HEK293 (cell line): ENCODE data around the gene CEBPG.

Experiments used
- CTCF ChIA-PET: fragments of 350-600 bp; formaldehyde crosslinking; extraction: SDS; loops from one replicate; lab custom pipeline; 2021; ENCODE audit warnings: antibody characterized with exemption; lab: Yijun Ruan, JAX
- POLR2A ChIA-PET: fragments of 300-600 bp; formaldehyde crosslinking; extraction: SDS; loops from one replicate; lab custom pipeline; 2020; ENCODE audit warnings: antibody characterized with exemption, inconsistent platforms; lab: Yijun Ruan, JAX
- H3K27ac ChIP-seq: fragments of 200-500 bp; sonication (Bioruptor generic); 2 replicates; pipeline ENCODE4 v1.5.1; 2014; ENCODE audit warnings: low read depth, low read length, control low read depth, inconsistent platforms; ENCODE audit errors: extremely low read depth
- H3K36me3 ChIP-seq, 2 experiments: fragments of 200-500 bp in 1 of 2; sonication (Bioruptor generic) in 1 of 2; 1 replicate in 1 of 2; 2 replicates in 1 of 2; pipeline ENCODE4 v1.5.1; 2014 to 2017; ENCODE audit warnings: inconsistent platforms in 2 of 2, low read length in 2 of 2; ENCODE audit not compliant: control insufficient read depth in 2 of 2, insufficient read depth in 1 of 2
- H3K4me1 ChIP-seq: fragments of 200-500 bp; sonication (Bioruptor generic); 2 replicates; pipeline ENCODE4 v1.5.1; 2014; ENCODE audit warnings: mild to moderate bottlenecking, low read length, inconsistent platforms; ENCODE audit not compliant: control insufficient read depth, insufficient read depth
- H3K4me3 ChIP-seq: 2 replicates; pipeline ENCODE4 v1.5.1; 2011; ENCODE audit warnings: low read depth, mild to moderate bottlenecking, control low read depth, low read length, moderate library complexity
- H3K9me3 ChIP-seq: fragments of 200-500 bp; sonication (Bioruptor generic); 2 replicates; pipeline ENCODE4 v1.5.1; 2014; ENCODE audit warnings: low read depth, low read length, inconsistent platforms; ENCODE audit not compliant: control insufficient read depth, insufficient read depth
- BCL11B ChIP-seq: fragments of 450-650 bp; formaldehyde crosslinking; IDR thresholded peaks from 2 replicates; pipeline ENCODE4 v1.5.1; 2016; ENCODE audit warnings: low read depth, missing biosample characterization, missing genetic modification characterization
- CTCF ChIP-seq: fragments of 450-650 bp; formaldehyde crosslinking; IDR thresholded peaks from 2 replicates; pipeline ENCODE4 v1.5.1; 2016; ENCODE audit warnings: missing biosample characterization, missing genetic modification characterization
- KLF16 ChIP-seq: fragments of 450-650 bp; formaldehyde crosslinking; IDR thresholded peaks from 2 replicates; pipeline ENCODE4 v1.5.1; 2017; ENCODE audit warnings: missing biosample characterization, missing genetic modification characterization
- PRDM4 ChIP-seq: fragments of 450-650 bp; formaldehyde crosslinking; IDR thresholded peaks from 2 replicates; pipeline ENCODE4 v1.5.1; 2017; ENCODE audit warnings: missing biosample characterization, missing genetic modification characterization
- SETDB1 ChIP-seq: IDR thresholded peaks from one replicate; pipeline ENCODE4 v1.6.1; 2017; ENCODE audit warnings: mild to moderate bottlenecking, low read length, moderate library complexity, mixed read lengths; ENCODE audit not compliant: insufficient read length
- TRIM28 ChIP-seq: IDR thresholded peaks from 2 replicates; pipeline ENCODE4 v1.6.1; 2011; ENCODE audit warnings: low read length, control low read depth, borderline replicate concordance
- TSHZ1 ChIP-seq: fragments of 450-650 bp; formaldehyde crosslinking; IDR thresholded peaks from 2 replicates; pipeline ENCODE4 v1.5.1; 2016; ENCODE audit warnings: missing biosample characterization, missing genetic modification characterization, borderline replicate concordance
- YY1 ChIP-seq: fragments of 450-650 bp; formaldehyde crosslinking; IDR thresholded peaks from 2 replicates; pipeline ENCODE4 v1.5.1; 2018; ENCODE audit warnings: missing biosample characterization, missing genetic modification characterization
- ZBTB20 ChIP-seq: fragments of 450-650 bp; formaldehyde crosslinking; IDR thresholded peaks from 2 replicates; pipeline ENCODE4 v1.5.1; 2016; ENCODE audit warnings: missing biosample characterization, missing genetic modification characterization
- ZFP3 ChIP-seq: fragments of 450-650 bp; formaldehyde crosslinking; IDR thresholded peaks from 2 replicates; pipeline ENCODE4 v1.5.1; 2016; ENCODE audit warnings: low read depth, missing biosample characterization, missing genetic modification characterization
- ZNF112 ChIP-seq: fragments of 450-650 bp; formaldehyde crosslinking; IDR thresholded peaks from 2 replicates; pipeline ENCODE4 v1.5.0; 2017; ENCODE audit warnings: missing biosample characterization, missing genetic modification characterization
- ZNF169 ChIP-seq: fragments of 450-650 bp; formaldehyde crosslinking; IDR thresholded peaks from 2 replicates; pipeline ENCODE4 v1.5.1; 2016; ENCODE audit warnings: missing biosample characterization, missing genetic modification characterization
- ZNF266 ChIP-seq: fragments of 450-650 bp; formaldehyde crosslinking; IDR thresholded peaks from 2 replicates; pipeline ENCODE4 v1.5.1; 2016; ENCODE audit warnings: missing biosample characterization, missing genetic modification characterization, low read depth
- ZNF311 ChIP-seq: fragments of 450-650 bp; formaldehyde crosslinking; IDR thresholded peaks from 2 replicates; pipeline ENCODE4 v1.5.1; 2017; ENCODE audit warnings: missing biosample characterization, missing genetic modification characterization, borderline replicate concordance
- ZNF341 ChIP-seq: fragments of 450-650 bp; formaldehyde crosslinking; IDR thresholded peaks from 2 replicates; pipeline ENCODE4; 2016; ENCODE audit warnings: low read depth, missing biosample characterization, missing genetic modification characterization
- ZNF398 ChIP-seq: fragments of 450-650 bp; formaldehyde crosslinking; IDR thresholded peaks from 2 replicates; pipeline ENCODE4 v1.5.1; 2017; ENCODE audit warnings: missing biosample characterization, missing genetic modification characterization
- ZNF596 ChIP-seq: fragments of 450-650 bp; IDR thresholded peaks from 2 replicates; pipeline ENCODE4 v1.5.0; 2018; ENCODE audit warnings: missing biosample characterization, mild to moderate bottlenecking, missing genetic modification characterization, moderate library complexity
- ZNF830 ChIP-seq: fragments of 450-650 bp; IDR thresholded peaks from 2 replicates; pipeline ENCODE4 v1.5.0; 2018; ENCODE audit warnings: missing biosample characterization, missing genetic modification characterization, low read depth, mild to moderate bottlenecking, moderate library complexity
- TF ChIP-seq, protein P1 (sequence below): fragments of 450-650 bp; formaldehyde crosslinking; IDR thresholded peaks from 2 replicates; pipeline ENCODE4 v1.5.1; 2016; ENCODE audit warnings: missing biosample characterization, missing genetic modification characterization
- TF ChIP-seq, protein P2 (sequence below): fragments of 450-650 bp; formaldehyde crosslinking; IDR thresholded peaks from 2 replicates; pipeline ENCODE4 v1.5.0; 2017; ENCODE audit warnings: missing biosample characterization, missing genetic modification characterization, borderline replicate concordance

CEBPG gene

GRCh38 chr19:33422369-33423180, 49.1 kb downstream of the CEBPG start:
- H3K4me1 ChIP-seq: no peaks in the 10 kb centered on the region
- ChIA-PET CTCF (interaction anchor here (1.0 to 4.6 kb wide), 4 partner anchors 8 to 355 kb away, joined by 3 to 34 read pairs (median 12); no protein-coding TSS in a partner anchor), POLR2A (no interaction called here)
- no peak overlapping the region for H3K4me3 ChIP-seq
- H3K36me3 ChIP-seq: no peaks in the 10 kb centered on the region; a peak in 1 of 3 replicates
- no peaks in the 10 kb centered on the region for H3K9me3 ChIP-seq
- no peak overlapping the region for H3K27ac ChIP-seq
- TF ChIP-seq ZNF266 (tag by site-specific recombination): 0 out of 2 replicates have a peak, but pooled peaks have one; percentile 11
- TF ChIP-seq SETDB1: no peak
- no peak for TF ChIP-seq ZNF596 (tag by site-specific recombination)
- TF ChIP-seq TRIM28: no peak
- TF ChIP-seq ZNF311: peak; percentile 5; the same call in 1 of the 2 replicates
- TF ChIP-seq YY1 (tag by site-specific recombination): no peak
- TF ChIP-seq, protein P1, sequence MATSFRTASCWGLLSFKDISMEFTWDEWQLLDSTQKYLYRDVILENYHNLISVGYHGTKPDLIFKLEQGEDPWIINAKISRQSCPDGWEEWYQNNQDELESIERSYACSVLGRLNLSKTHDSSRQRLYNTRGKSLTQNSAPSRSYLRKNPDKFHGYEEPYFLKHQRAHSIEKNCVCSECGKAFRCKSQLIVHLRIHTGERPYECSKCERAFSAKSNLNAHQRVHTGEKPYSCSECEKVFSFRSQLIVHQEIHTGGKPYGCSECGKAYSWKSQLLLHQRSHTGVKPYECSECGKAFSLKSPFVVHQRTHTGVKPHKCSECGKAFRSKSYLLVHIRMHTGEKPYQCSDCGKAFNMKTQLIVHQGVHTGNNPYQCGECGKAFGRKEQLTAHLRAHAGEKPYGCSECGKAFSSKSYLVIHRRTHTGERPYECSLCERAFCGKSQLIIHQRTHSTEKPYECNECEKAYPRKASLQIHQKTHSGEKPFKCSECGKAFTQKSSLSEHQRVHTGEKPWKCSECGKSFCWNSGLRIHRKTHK (tag by site-specific recombination): no peak
- TF ChIP-seq ZFP3: no peak
- TF ChIP-seq CTCF (tag by site-specific recombination): no peak
- TF ChIP-seq PRDM4 (tag by site-specific recombination): no peak
- TF ChIP-seq ZNF830 (tag by site-specific recombination): no peak
- TF ChIP-seq ZNF169 (tag by site-specific recombination): no peak
- no peak for TF ChIP-seq BCL11B (tag by site-specific recombination)
- TF ChIP-seq ZNF398 (tag by site-specific recombination): 0 out of 2 replicates have a peak, but pooled peaks have one; percentile 30
- no peak for TF ChIP-seq TSHZ1 (tag by site-specific recombination)
- TF ChIP-seq ZBTB20 (tag by site-specific recombination): no peak
- TF ChIP-seq, protein P2, sequence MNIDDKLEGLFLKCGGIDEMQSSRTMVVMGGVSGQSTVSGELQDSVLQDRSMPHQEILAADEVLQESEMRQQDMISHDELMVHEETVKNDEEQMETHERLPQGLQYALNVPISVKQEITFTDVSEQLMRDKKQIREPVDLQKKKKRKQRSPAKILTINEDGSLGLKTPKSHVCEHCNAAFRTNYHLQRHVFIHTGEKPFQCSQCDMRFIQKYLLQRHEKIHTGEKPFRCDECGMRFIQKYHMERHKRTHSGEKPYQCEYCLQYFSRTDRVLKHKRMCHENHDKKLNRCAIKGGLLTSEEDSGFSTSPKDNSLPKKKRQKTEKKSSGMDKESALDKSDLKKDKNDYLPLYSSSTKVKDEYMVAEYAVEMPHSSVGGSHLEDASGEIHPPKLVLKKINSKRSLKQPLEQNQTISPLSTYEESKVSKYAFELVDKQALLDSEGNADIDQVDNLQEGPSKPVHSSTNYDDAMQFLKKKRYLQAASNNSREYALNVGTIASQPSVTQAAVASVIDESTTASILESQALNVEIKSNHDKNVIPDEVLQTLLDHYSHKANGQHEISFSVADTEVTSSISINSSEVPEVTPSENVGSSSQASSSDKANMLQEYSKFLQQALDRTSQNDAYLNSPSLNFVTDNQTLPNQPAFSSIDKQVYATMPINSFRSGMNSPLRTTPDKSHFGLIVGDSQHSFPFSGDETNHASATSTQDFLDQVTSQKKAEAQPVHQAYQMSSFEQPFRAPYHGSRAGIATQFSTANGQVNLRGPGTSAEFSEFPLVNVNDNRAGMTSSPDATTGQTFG (tag by site-specific recombination): 0 out of 2 replicates have a peak, but pooled peaks have one; percentile 35
- 0 out of 2 replicates have a peak, but pooled peaks have one; percentile 60 for TF ChIP-seq ZNF112
- TF ChIP-seq KLF16: 0 out of 2 replicates have a peak, but pooled peaks have one; percentile 22
- TF ChIP-seq ZNF341 (tag by site-specific recombination): no peak
